Measurements from ENCODE around the gene ZDHHC11. TPM values are rescaled to one million over a fixed set of nuclear protein-coding genes. Genes with fewer than 3 reads are reported as not detected.

The ZDHHC11 gene, protein sequence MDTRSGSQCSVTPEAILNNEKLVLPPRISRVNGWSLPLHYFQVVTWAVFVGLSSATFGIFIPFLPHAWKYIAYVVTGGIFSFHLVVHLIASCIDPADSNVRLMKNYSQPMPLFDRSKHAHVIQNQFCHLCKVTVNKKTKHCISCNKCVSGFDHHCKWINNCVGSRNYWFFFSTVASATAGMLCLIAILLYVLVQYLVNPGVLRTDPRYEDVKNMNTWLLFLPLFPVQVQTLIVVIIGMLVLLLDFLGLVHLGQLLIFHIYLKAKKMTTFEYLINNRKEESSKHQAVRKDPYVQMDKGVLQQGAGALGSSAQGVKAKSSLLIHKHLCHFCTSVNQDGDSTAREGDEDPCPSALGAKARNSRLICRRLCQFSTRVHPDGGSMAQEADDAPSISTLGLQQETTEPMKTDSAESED
- 12.5 TPM for polyA plus RNA-seq (2012; ENCODE audit: insufficient read length, low read depth)

- TF ChIP-seq TAF1 (IDR thresholded peaks at IDR 0.05; ENCODE audit: borderline replicate concordance, insufficient read depth, low read length): no peak
- TF ChIP-seq REST (IDR thresholded peaks at IDR 0.05; ENCODE audit: insufficient read depth in 1 of 2, low read depth in 2 of 2, low read length in 2 of 2): no peak
- TF ChIP-seq FOXP2 (optimal IDR thresholded peaks at IDR 0.05; ENCODE audit: borderline replicate concordance, extremely low read depth, extremely low read length, insufficient read depth): no peak
- no peak for TF ChIP-seq POLR2AphosphoS5 (IDR thresholded peaks at IDR 0.05; ENCODE audit: low read depth, low read length)
- TF ChIP-seq SIN3A (IDR thresholded peaks at IDR 0.05; ENCODE audit: borderline replicate concordance, insufficient read depth, low read length): no peak
Observed at GRCh38 chr5:850511-851006, at the start of gene ZDHHC11. TSS of gene ZDHHC11 (minus strand) at chr5:850986. CDS start at chr5:850602, 384 bp downstream.

DNA sequence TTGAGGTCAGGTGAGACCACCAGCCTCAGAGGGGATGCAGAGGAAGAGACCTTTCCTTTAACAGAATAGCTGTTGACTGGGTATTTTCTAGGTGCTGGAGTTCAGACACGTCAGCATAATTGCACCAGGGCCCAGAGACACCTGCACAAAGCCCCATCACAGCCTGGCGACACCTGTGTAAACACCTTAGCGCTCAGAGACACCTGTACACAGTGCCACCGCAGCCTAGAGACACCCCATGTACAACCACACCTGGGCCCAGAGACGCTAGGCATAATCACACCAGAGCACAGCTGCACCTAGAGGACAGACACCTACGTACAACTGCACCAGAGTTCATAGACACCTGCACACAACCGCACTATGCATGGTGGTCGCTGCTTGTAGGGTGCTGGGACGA, 42.9 kb upstream of the ZDHHC11 start:
- no peak for TF ChIP-seq POLR2AphosphoS5 (IDR thresholded peaks at IDR 0.05; ENCODE audit: low read depth, low read length)

DNA sequence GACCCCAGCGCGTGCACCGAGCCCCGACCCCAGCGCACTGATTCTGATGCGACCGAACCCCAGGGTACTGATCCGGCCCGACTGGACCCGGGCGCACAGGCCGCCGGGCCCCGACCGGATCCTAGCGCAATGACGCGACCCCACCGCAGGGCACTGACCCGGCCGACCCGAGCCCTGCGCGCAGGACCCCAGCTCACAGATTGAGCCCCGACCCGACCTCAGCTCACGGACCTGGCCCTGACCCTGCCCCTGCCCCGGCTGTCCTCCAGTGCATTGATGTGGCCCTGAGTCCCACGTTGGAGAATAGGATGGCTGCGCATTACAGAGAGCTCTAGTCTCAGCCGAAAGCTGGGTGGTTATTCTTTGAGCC, 42.3 kb upstream of the ZDHHC11 start:
- TF ChIP-seq REST (IDR thresholded peaks at IDR 0.05; ENCODE audit: insufficient read depth in 1 of 2, low read depth in 2 of 2, low read length in 2 of 2) (no peak), POLR2AphosphoS5 (IDR thresholded peaks at IDR 0.05; ENCODE audit: low read depth, low read length) (no peak), SIN3A (IDR thresholded peaks at IDR 0.05; ENCODE audit: borderline replicate concordance, insufficient read depth, low read length) (no peak)

GRCh38 chr5:892394-893136, 41.8 kb upstream of the ZDHHC11 start, which contains the start of the genes BRD9 and TRIP13:
TSS of gene BRD9 (minus strand) at chr5:892801. CDS start at chr5:892657, 144 bp downstream.
TSS of gene TRIP13 (plus strand) at chr5:892884. CDS start at chr5:892999, 115 bp downstream.
- TF ChIP-seq TAF1 (IDR thresholded peaks at IDR 0.05; ENCODE audit: borderline replicate concordance, insufficient read depth, low read length) (no peak; the same call in 1 of the 2 replicates), REST (IDR thresholded peaks at IDR 0.05; ENCODE audit: insufficient read depth in 1 of 2, low read depth in 2 of 2, low read length in 2 of 2) (no peak), SIN3A (IDR thresholded peaks at IDR 0.05; ENCODE audit: borderline replicate concordance, insufficient read depth, low read length) (peak; percentile 90; the same call in 1 of the 2 replicates), POLR2AphosphoS5 (IDR thresholded peaks at IDR 0.05; ENCODE audit: low read depth, low read length) (peak; percentile 58), FOXP2 (optimal IDR thresholded peaks at IDR 0.05; ENCODE audit: borderline replicate concordance, extremely low read depth, extremely low read length, insufficient read depth) (no peak)

DNA sequence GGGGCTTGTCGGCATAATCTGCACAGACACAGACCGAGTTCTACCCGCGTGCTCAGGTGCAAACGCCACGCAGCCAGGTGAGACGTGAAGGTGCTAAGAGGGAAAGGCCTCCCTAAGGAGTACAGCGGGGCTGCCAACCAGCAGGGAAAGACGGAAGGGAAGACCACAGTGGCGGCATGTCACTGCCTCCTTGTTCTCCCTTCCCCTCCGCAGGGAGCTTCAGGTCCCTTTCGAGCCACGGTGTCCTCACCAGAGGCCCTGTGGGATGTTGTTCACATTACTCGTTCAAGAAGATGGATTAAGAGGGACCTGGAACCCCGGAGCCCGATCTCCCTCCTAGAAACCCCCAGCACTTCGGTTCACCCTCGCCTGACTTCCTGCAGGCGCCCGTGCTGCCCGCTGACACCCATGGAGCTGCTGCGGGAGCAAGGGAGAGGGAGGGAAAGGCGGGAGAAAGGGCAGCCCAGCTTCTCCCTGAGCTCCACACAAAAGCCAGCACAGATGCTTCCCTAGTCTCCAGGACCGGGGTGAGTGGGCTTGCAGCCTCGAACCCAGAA, 41.1 kb upstream of the ZDHHC11 start:
- TF ChIP-seq POLR2AphosphoS5 (IDR thresholded peaks at IDR 0.05; ENCODE audit: low read depth, low read length) (no peak), TAF1 (IDR thresholded peaks at IDR 0.05; ENCODE audit: borderline replicate concordance, insufficient read depth, low read length) (no peak), SIN3A (IDR thresholded peaks at IDR 0.05; ENCODE audit: borderline replicate concordance, insufficient read depth, low read length) (no peak), REST (IDR thresholded peaks at IDR 0.05; ENCODE audit: insufficient read depth in 1 of 2, low read depth in 2 of 2, low read length in 2 of 2) (no peak), FOXP2 (optimal IDR thresholded peaks at IDR 0.05; ENCODE audit: borderline replicate concordance, extremely low read depth, extremely low read length, insufficient read depth) (no peak)
